HG03139 (cell line): Measurements from ENCODE around the gene DDRGK1.
"Not testable (repeated sequence)": the region's sequence is repeated elsewhere in the genome, so short reads cannot be mapped to it uniquely, and the experiment has no call there.

Source experiments
- ATAC-seq: cut with Tn5 transposase; IDR thresholded peaks from one replicate; pipeline ENCODE4 v1.9.1; 2021; ENCODE audit not compliant: unreplicated experiment

Gene DDRGK1

GRCh38 chr20:3218307-3218988, 14.0 kb upstream of the DDRGK1 start:
- ATAC-seq: peak; percentile 41

GRCh38 chr20:3215359-3215917, 11.0 kb upstream of the DDRGK1 start:
- ATAC-seq: not testable (repeated sequence)

- no peak for ATAC-seq
These were observed 8.7 kb upstream of the DDRGK1 start for GRCh38 chr20:3213226-3213625.

- no peak for ATAC-seq
These were observed 5.9 kb upstream of the DDRGK1 start for GRCh38 chr20:3210346-3210745.

GRCh38 chr20:3209946-3210317, 5.5 kb upstream of the DDRGK1 start:
- ATAC-seq: no peak

- no peak for ATAC-seq
These were observed 4.9 kb upstream of the DDRGK1 start, which contains the start of gene ITPA for GRCh38 chr20:3209257-3209945. Gene ITPA, plus strand, starts transcription at chr20:3209498. Its CDS starts 54 bp downstream, at chr20:3209552.

GRCh38 chr20:3208786-3209256, 4.3 kb upstream of the DDRGK1 start:
- ATAC-seq: no peak

GRCh38 chr20:3203315-3204123, 963 bp downstream of the DDRGK1 start:
- peak; percentile 30 for ATAC-seq

GRCh38 chr20:3202965-3203314, 1.5 kb downstream of the DDRGK1 start:
- ATAC-seq: no peak

GRCh38 chr20:3199976-3200755, 4.3 kb downstream of the DDRGK1 start:
- ATAC-seq: no peak

- no peak for ATAC-seq
These were observed 5.3 kb downstream of the DDRGK1 start for GRCh38 chr20:3199206-3199605.

GRCh38 chr20:3195590-3196237, 8.8 kb downstream of the DDRGK1 start:
- ATAC-seq: no peak

- no peak for ATAC-seq
These were observed 9.7 kb downstream of the DDRGK1 start for GRCh38 chr20:3194617-3195280.

- no peak for ATAC-seq
These were observed 10.5 kb downstream of the DDRGK1 start for GRCh38 chr20:3193806-3194616.

- ATAC-seq: no peak
These were observed 12.1 kb downstream of the DDRGK1 start for GRCh38 chr20:3192226-3193015.

GRCh38 chr20:3190681-3191111, 13.8 kb downstream of the DDRGK1 start:
- no peak for ATAC-seq

GRCh38 chr20:3189561-3190131, 14.8 kb downstream of the DDRGK1 start:
- ATAC-seq: no peak
